Gastroesophageal sphincter (tissue), 4 donors: ENCODE measurements around the gene MED8. TPM values are rescaled to one million over a fixed set of nuclear protein-coding genes. Genes with fewer than 3 reads are reported as not detected.

Experiments
- ATAC-seq: fragments of 150-250 bp; one replicate; pipeline ENCODE4 v1.9.1; 2016; ENCODE audit warnings: mild to moderate bottlenecking, moderate library complexity
- H3K27ac ChIP-seq, 4 donors: fragments of 200-600 bp; sonication (generic) in 3 of 4; 1 replicate in 3 of 4; 2 replicates in 1 of 4; pipeline ENCODE4 v1.5.1; 2016 to 2019
- H3K27me3 ChIP-seq: fragments of 200-600 bp; sonication (generic); one replicate; pipeline ENCODE4 v1.5.1; 2019
- H3K36me3 ChIP-seq, 2 donors: fragments of 200-600 bp; sonication (generic); one replicate each; pipeline ENCODE4 v1.5.1; 2019; ENCODE audit warnings: control low read depth in 1 of 2
- H3K4me1 ChIP-seq, 3 donors: fragments of 200-600 bp; sonication (generic); 1 replicate in 2 of 3; 2 replicates in 1 of 3; pipeline ENCODE4 v1.5.1; 2016 to 2019; ENCODE audit warnings: control low read depth in 2 of 3
- H3K4me3 ChIP-seq, 2 donors: fragments of 200-600 bp; sonication (generic); one replicate each; pipeline ENCODE4 v1.5.1; 2019; ENCODE audit warnings: mild to moderate bottlenecking in 1 of 2, moderate library complexity in 1 of 2
- H3K9me3 ChIP-seq, 3 donors: fragments of 200-600 bp; sonication (generic); one replicate each; pipeline ENCODE4 v1.5.1; 2017 to 2019; ENCODE audit warnings: control low read depth in 2 of 3
- CTCF ChIP-seq, 4 experiments: fragments of 200-600 bp in 2 of 4; fragments of 450-650 bp in 2 of 4; sonication (generic) in 1 of 4; IDR thresholded peaks; one replicate each; pipeline ENCODE4 v1.5.1; 2017 to 2019; ENCODE audit warnings: antibody characterized with exemption in 4 of 4, mild to moderate bottlenecking in 2 of 4, moderate library complexity in 2 of 4
- EP300 ChIP-seq: sonication (generic); formaldehyde crosslinking; IDR thresholded peaks from one replicate; pipeline ENCODE4 v1.6.1; 2017; ENCODE audit warnings: antibody characterized with exemption, mild to moderate bottlenecking
- POLR2A ChIP-seq, 2 donors: fragments of 450-650 bp; IDR thresholded peaks; one replicate each; pipeline ENCODE4 v1.6.1; 2017; ENCODE audit warnings: antibody characterized with exemption in 2 of 2, mild to moderate bottlenecking in 2 of 2, moderate library complexity in 1 of 2
- POLR2AphosphoS5 ChIP-seq: sonication (generic); formaldehyde crosslinking; IDR thresholded peaks from one replicate; pipeline ENCODE4 v1.6.1; 2017; ENCODE audit warnings: antibody characterized with exemption
- WGBS, 2 donors: methylation state at CpG; one replicate each; pipeline ENCODE4 v1.1.5; 2018; ENCODE audit warnings: low coverage in 1 of 2; 5-methylcytosine and 5-hydroxymethylcytosine counted together
- total RNA-seq, 4 donors: library from RNA; depleted of rRNA; stranded (reverse); fragments of >200 nt; gene quantifications; one replicate each; pipeline ENCODE4 v1.1.0, GENCODE V29; 2016

MED8 gene
- total RNA-seq, 4 donors from 2014 or later, result 31.4 to 41.1 (median 33.6) TPM

GRCh38 chr1:43358746-43359693, 30.6 kb downstream of the MED8 start, which contains the start of gene CDC20:
TSS of gene CDC20 (plus strand) at chr1:43358981. CDS start at chr1:43359216, 235 bp downstream.
- TF ChIP-seq CTCF (IDR thresholded peaks at IDR 0.05) (no peak), EP300 (no peak), POLR2AphosphoS5 (no peak), POLR2A (IDR thresholded peaks at IDR 0.05) (no peak)
- H3K27me3 ChIP-seq, result no peaks in the 10 kb centered on the region
- peak; percentile 100 for ATAC-seq
- no peaks in the 10 kb centered on the region for H3K9me3 ChIP-seq
- peak within 1 kb of the TSS; percentile 87 to 95 (median 93) for H3K27ac ChIP-seq
- WGBS, 2 donors, result 0% methylated on average over 1 of the region's 59 CpGs; no CpG with 5 or more reads in 1 of the 2 donors
- H3K36me3 ChIP-seq, result peaks cover 0 to 37% of the 10 kb centered on the region in 2 donors
- H3K4me3 ChIP-seq, result peak within 1 kb of the TSS; percentile 70 to 77
- H3K4me1 ChIP-seq, result peaks cover 0 to 24% (median 5%) of the 10 kb centered on the region in 3 donors

GRCh38 chr1:43358121-43358745, 31.4 kb downstream of the MED8 start:
- peak; percentile 29 for ATAC-seq
- 0 to 7% methylated on average over 3 to 5 of the region's 33 CpGs for WGBS, 2 donors
- Histone ChIP-seq H3K4me3 (peak overlapping the region; percentile 70 to 77), H3K27me3 (no peaks in the 10 kb centered on the region), H3K36me3 (peaks cover 0 to 29% of the 10 kb centered on the region in 2 donors), H3K9me3 (no peaks in the 10 kb centered on the region), H3K27ac (peak overlapping the region; percentile 87 to 95 (median 93)), H3K4me1 (peaks cover 0 to 24% (median 5%) of the 10 kb centered on the region in 3 donors)
- TF ChIP-seq CTCF (IDR thresholded peaks at IDR 0.05) (peak in 3 of 4 experiments; percentile 29 to 37 (median 35)), POLR2A (IDR thresholded peaks at IDR 0.05) (peak; percentile 24 to 57), POLR2AphosphoS5 (peak; percentile 18), EP300 (no peak)

GRCh38 chr1:43357251-43357650, 32.3 kb downstream of the MED8 start:
- no peak overlapping the region for H3K4me3 ChIP-seq
- TF ChIP-seq POLR2AphosphoS5 (no peak), EP300 (no peak), POLR2A (IDR thresholded peaks at IDR 0.05) (no peak), CTCF (IDR thresholded peaks at IDR 0.05) (no peak)
- no peaks in the 10 kb centered on the region for H3K27me3 ChIP-seq
- H3K36me3 ChIP-seq, result peaks cover 0 to 19% of the 10 kb centered on the region in 2 donors
- H3K27ac ChIP-seq, result peak overlapping the region in 2 of 4 donors; percentile 92 to 94
- no peaks in the 10 kb centered on the region for H3K9me3 ChIP-seq
- peaks cover 0 to 24% (median 5%) of the 10 kb centered on the region in 3 donors for H3K4me1 ChIP-seq
- ATAC-seq, result no peak
- 79 to 90% methylated on average over 3 to 4 of the region's 4 CpGs for WGBS, 2 donors

GRCh38 chr1:43354936-43355335, 34.7 kb downstream of the MED8 start:
- H3K4me3 ChIP-seq, result no peak overlapping the region
- no peak for ATAC-seq
- no peaks in the 10 kb centered on the region for H3K9me3 ChIP-seq
- peaks cover 0 to 29% (median 5%) of the 10 kb centered on the region in 3 donors for H3K4me1 ChIP-seq
- 92% methylated on average over 2 of the region's 2 CpGs; no CpG with 5 or more reads in 1 of the 2 donors for WGBS, 2 donors
- no peaks in the 10 kb centered on the region for H3K36me3 ChIP-seq
- no peak overlapping the region for H3K27ac ChIP-seq
- no peaks in the 10 kb centered on the region for H3K27me3 ChIP-seq
- TF ChIP-seq CTCF (IDR thresholded peaks at IDR 0.05), result no peak
- no peak for TF ChIP-seq POLR2A (IDR thresholded peaks at IDR 0.05)
- TF ChIP-seq EP300, result no peak
- TF ChIP-seq POLR2AphosphoS5, result no peak
